OCI-LY3 (cell line): ENCODE results near the gene UBE2D1.

ENCODE experiments used
- CTCF ChIP-seq: fragments of 200-600, 300-600 bp; sonication (generic); IDR thresholded peaks from 2 replicates; pipeline ENCODE4 v1.5.1; 2014; ENCODE audit warnings: antibody characterized with exemption, low read length, low read depth
- EZH2phosphoT487 ChIP-seq: fragments of 200-600 bp; shearing (Covaris generic); IDR thresholded peaks from 2 replicates; pipeline ENCODE4 v1.6.1; 2018; ENCODE audit warnings: antibody characterized with exemption, mixed run types, low read depth

- no peak for TF ChIP-seq CTCF
- no peak for TF ChIP-seq EZH2phosphoT487
Measured at GRCh38 chr10:58351616-58352578, 17.1 kb downstream of the UBE2D1 start.
